K562 (cell line): ENCODE results near the gene NBDY. TPM values are rescaled to one million over a fixed set of nuclear protein-coding genes. Genes with fewer than 3 reads are reported as not detected.
"Not testable (repeated sequence)": the region's sequence is repeated elsewhere in the genome, so short reads cannot be mapped to it uniquely, and the experiment has no call there.

ENCODE experiments used
- ATAC-seq: fragments of 200-7000 bp; cut with Tn5 transposase; 3 replicates; pipeline ENCODE4 v1.9.1; 2020; ENCODE audit warnings: moderate library complexity
- BruUV-seq: library from RNA; stranded (reverse); fragments of 400-500 nt; replicated peaks from 2 replicates; lab custom pipeline; 2021; lab: Mats Ljungman, UMichigan
- CTCF ChIA-PET: fragments of 300-600 bp; formaldehyde crosslinking; extraction: SDS; loops from one replicate; lab custom pipeline; 2021; ENCODE audit warnings: low intra/inter-chr PET ratio; lab: Yijun Ruan, JAX
- POLR2A ChIA-PET: fragments of 300-600, 350-650 bp; sonication (Branson Sonifier 250); formaldehyde crosslinking; extraction: SDS; loops from one replicate; lab custom pipeline; 2021; ENCODE audit warnings: antibody characterized with exemption, inconsistent platforms; lab: Yijun Ruan, JAX
- DNase-seq, 4 experiments: peaks; one replicate each; pipeline versions ENCODE4 v3.0.0 to v3.0.0-alpha.2; 2011 to 2018; ENCODE audit warnings: low spot score in 3 of 4, mixed read lengths in 3 of 4; ENCODE audit errors: extremely low read depth in 1 of 4
- FAIRE-seq: peaks from 2 replicates; lab custom pipeline; 2011; peaks lifted over from hg19 to GRCh38; lab: Jason Lieb, UNC
- H2AFZ ChIP-seq: 2 replicates; pipeline ENCODE4 v1.6.0; 2011; ENCODE audit warnings: low read depth, low read length, control low read depth, inconsistent platforms
- H3K27ac ChIP-seq: fragments of 200-600 bp; 3 replicates; pipeline ENCODE4 v1.8.0; 2011; ENCODE audit warnings: low read depth, mild to moderate bottlenecking, control low read depth, inconsistent platforms, low read length, moderate library complexity, mixed read lengths; ENCODE audit errors: extremely low read depth
- H3K27me3 ChIP-seq, 2 experiments: fragments of 300-600 bp in 1 of 2; 2 replicates in 1 of 2; 3 replicates in 1 of 2; pipeline versions ENCODE4 v1.6.0 to v1.8.0; 2011; ENCODE audit warnings: inconsistent platforms in 2 of 2, low read length in 2 of 2, mild to moderate bottlenecking in 1 of 2, mixed read lengths in 1 of 2, moderate library complexity in 1 of 2; ENCODE audit not compliant: control insufficient read depth in 2 of 2, insufficient read depth in 2 of 2
- H3K36me3 ChIP-seq: fragments of 300-600 bp; 3 replicates; pipeline ENCODE4 v1.8.0; 2011; ENCODE audit warnings: mild to moderate bottlenecking, low read length, inconsistent platforms; ENCODE audit not compliant: control insufficient read depth, insufficient read depth
- H3K4me1 ChIP-seq, 2 experiments: fragments of 200-600 bp in 1 of 2; replicated peaks in 1 of 2; 2 replicates in 1 of 2; 3 replicates in 1 of 2; pipeline versions ENCODE4 v1.5.1 to v1.8.0; 2011; ENCODE audit warnings: inconsistent platforms in 2 of 2, low read length in 2 of 2, mild to moderate bottlenecking in 1 of 2, mixed read lengths in 1 of 2, moderate library complexity in 1 of 2; ENCODE audit not compliant: control insufficient read depth in 2 of 2, insufficient read depth in 2 of 2
- H3K4me2 ChIP-seq: 2 replicates; pipeline ENCODE4 v1.6.1; 2011; ENCODE audit warnings: low read length, control low read depth, inconsistent platforms, mixed read lengths; ENCODE audit not compliant: insufficient read depth
- H3K4me3 ChIP-seq: fragments of 200-600 bp; sonication (generic), shearing (Covaris generic); 2 replicates; pipeline ENCODE4 v1.5.1; 2016; ENCODE audit warnings: control low read depth, inconsistent platforms
- H3K79me2 ChIP-seq: fragments of 200-600 bp; 3 replicates; pipeline ENCODE4 v1.8.0; 2011; ENCODE audit warnings: low read length, inconsistent platforms; ENCODE audit not compliant: control insufficient read depth, insufficient read depth
- H3K9ac ChIP-seq, 2 experiments: 2 replicates each; pipeline versions ENCODE4 v1.6.0 to v1.6.1; 2011; ENCODE audit warnings: low read depth in 2 of 2, low read length in 2 of 2, control low read depth in 1 of 2, inconsistent platforms in 1 of 2, mild to moderate bottlenecking in 1 of 2, mixed read lengths in 1 of 2; ENCODE audit not compliant: insufficient read depth in 1 of 2
- H3K9me1 ChIP-seq: one replicate; pipeline ENCODE4 v1.6.0; 2011; ENCODE audit warnings: inconsistent platforms, mild to moderate bottlenecking, low read length, moderate library complexity; ENCODE audit not compliant: control insufficient read depth, insufficient read depth
- H3K9me3 ChIP-seq: replicated peaks from 2 replicates; pipeline ENCODE4 v1.5.1; 2011; ENCODE audit warnings: low read depth, low read length, inconsistent platforms; ENCODE audit not compliant: control insufficient read depth, insufficient read depth
- H4K20me1 ChIP-seq: replicated peaks from 2 replicates; pipeline ENCODE4 v1.6.1; 2011; ENCODE audit warnings: low read length, inconsistent platforms, mixed read lengths; ENCODE audit not compliant: control insufficient read depth, insufficient read depth
- BACH1 ChIP-seq: fragments of 200-800 bp; sonication (Bioruptor generic); IDR thresholded peaks from 2 replicates; pipeline ENCODE4 v1.6.1; 2016; ENCODE audit warnings: missing genetic modification characterization, missing compliant biosample characterization
- FOSL1 ChIP-seq: fragments of 200-800 bp; sonication (Bioruptor generic); conservative IDR thresholded peaks from 2 replicates; pipeline ENCODE4 v1.6.1; 2016; ENCODE audit warnings: missing genetic modification characterization, missing compliant biosample characterization
- HDAC1 ChIP-seq, 2 experiments: fragments of 450-650 bp; IDR thresholded peaks; 2 replicates each; pipeline ENCODE4 v1.6.1; 2016 to 2017; ENCODE audit warnings: inconsistent platforms in 1 of 2, mild to moderate bottlenecking in 1 of 2, moderate library complexity in 1 of 2
- IRF1 ChIP-seq: sonication (generic); formaldehyde crosslinking; IDR thresholded peaks from 2 replicates; pipeline ENCODE4 v1.8.0; 2022; ENCODE audit warnings: missing genetic modification reagents, mild to moderate bottlenecking, borderline replicate concordance
- NFE2 ChIP-seq: IDR thresholded peaks from 2 replicates; pipeline ENCODE4 v1.6.1; 2014; ENCODE audit warnings: antibody characterized with exemption, low read depth
- NFRKB ChIP-seq: fragments of 450-650 bp; IDR thresholded peaks from 2 replicates; pipeline ENCODE4 v1.6.1; 2016; ENCODE audit warnings: low read depth
- OTX1 ChIP-seq: fragments of 450-650 bp; formaldehyde crosslinking; IDR thresholded peaks from 2 replicates; pipeline ENCODE4 v1.4.0; 2022; ENCODE audit warnings: mild to moderate bottlenecking
- POLR2G ChIP-seq: fragments of 200-400 bp; formaldehyde crosslinking; IDR thresholded peaks from 2 replicates; pipeline ENCODE4 v1.6.1; 2017; ENCODE audit warnings: low read depth, mild to moderate bottlenecking, antibody characterized with exemption, low read length, moderate library complexity
- SMARCB1 ChIP-seq: IDR thresholded peaks from 2 replicates; pipeline ENCODE4 v1.6.1; 2011; ENCODE audit warnings: improper control_type of control experiment, low read depth; ENCODE audit not compliant: insufficient read length
- SNRNP70 ChIP-seq: fragments of 200-400 bp; formaldehyde crosslinking; optimal IDR thresholded peaks from 2 replicates; pipeline ENCODE3; 2017; ENCODE audit warnings: low read depth, low read length
- ZNF146 ChIP-seq: IDR thresholded peaks from one replicate; pipeline ENCODE4 v1.6.1; 2018; ENCODE audit warnings: missing compliant biosample characterization; ENCODE audit not compliant: unreplicated experiment
- ZNF165 ChIP-seq: fragments of 250-450 bp; sonication (Bioruptor Pico); IDR thresholded peaks from 2 replicates; pipeline ENCODE4 v1.4.0; 2020; ENCODE audit warnings: borderline replicate concordance
- ZNF174 ChIP-seq: fragments of 250-450 bp; sonication (Bioruptor Pico); IDR thresholded peaks from 2 replicates; pipeline ENCODE4 v1.4.0; 2020; ENCODE audit warnings: mild to moderate bottlenecking
- ZNF512 ChIP-seq: IDR thresholded peaks from 2 replicates; pipeline ENCODE4 v1.6.1; 2016; ENCODE audit warnings: missing genetic modification characterization, missing compliant biosample characterization
- ZNF780A ChIP-seq: fragments of 250-450 bp; sonication (Bioruptor Pico); IDR thresholded peaks from 2 replicates; pipeline ENCODE4 v1.5.0; 2021; ENCODE audit warnings: mild to moderate bottlenecking
- WGBS: fragments of 100-300 bp; shearing (Covaris generic); methylation state at CpG from one replicate; pipeline ENCODE4 v1.1.6; 2016; ENCODE audit warnings: low coverage, mixed read lengths; ENCODE audit not compliant: insufficient coverage; ENCODE audit errors: missing lambda C conversion rate; 5-methylcytosine and 5-hydroxymethylcytosine counted together
- in situ Hi-C: fragments of 300-500 bp; cut with MboI; formaldehyde crosslinking; loops from 4 replicates; pipeline ENCODE4 v1.15.0; 2018; ENCODE audit warnings: inconsistent platforms, mixed read lengths
- intact Hi-C: fragments of 100-400 bp; cut with micrococcal nuclease; formaldehyde crosslinking; loops from 2 replicates; pipeline ENCODE4 v1.14.2; 2022
- polyA plus RNA-seq, 8 experiments: library from polyadenylated mRNA; depleted of rRNA in 4 of 8; stranded (reverse) in 5 of 8; unstranded in 3 of 8; fragments of >200 nt; fragmentation: Nextera tagmentation in 2 of 8; fragmentation: Illumina TruSeq in 1 of 8; extraction: Ambion mirVana in 2 of 8; extraction: Trizol in 1 of 8; gene quantifications; 2 replicates each; pipeline versions ENCODE4 v1.2.1 to v1.2.3, GENCODE V29; 2011 to 2014; ENCODE audit warnings: inconsistent platforms in 1 of 8, missing spikeins in 1 of 8
- total RNA-seq, 7 experiments: library from RNA; depleted of rRNA in 6 of 7; stranded (reverse); fragments of >200 nt in 6 of 7; fragmentation: Illumina TruSeq in 2 of 7; extraction: Trizol in 2 of 7; gene quantifications; 2 replicates each; pipeline versions ENCODE4 v1.2.1 to v1.2.3, GENCODE V29; 2011 to 2021; ENCODE audit warnings: low replicate concordance in 1 of 7

NBDY gene
- total and polyA plus RNA-seq, 9 of the 15 experiments (the other 6 are each of a cell fraction or from before 2014, with no cell fraction given) = 1.00 to 24.7 (median 7.0) TPM

- H3K9me3 ChIP-seq, POLR2A ChIA-PET, H3K9me1 ChIP-seq, in situ Hi-C loops, H3K27ac ChIP-seq, ATAC-seq, BruUV-seq, FAIRE-seq, H3K4me2 ChIP-seq, DNase-seq, H3K27me3 ChIP-seq, H3K4me1 ChIP-seq, H3K9ac ChIP-seq, H3K4me3 ChIP-seq, H2AFZ ChIP-seq, intact Hi-C loops, H3K79me2 ChIP-seq, H4K20me1 ChIP-seq, H3K36me3 ChIP-seq, CTCF ChIA-PET: not testable (repeated sequence)
- WGBS = 25% methylated on average over 2 of the region's 2 CpGs
Measured at GRCh38 chrX:56806176-56806575, 77.1 kb downstream of the NBDY start.

- CTCF ChIA-PET = no interaction called here
- WGBS = 30% methylated on average over 3 of the region's 5 CpGs
- Histone ChIP-seq H3K9ac (no peak overlapping the region), H3K36me3 (no peaks in the 10 kb centered on the region), H3K4me3 (no peak overlapping the region), H3K27me3 (no peaks in the 10 kb centered on the region), H3K79me2 (no peaks in the 10 kb centered on the region), H3K4me2 (no peak overlapping the region), H3K9me1 (no peaks in the 10 kb centered on the region), H3K27ac (no peak overlapping the region), H4K20me1 (no peaks in the 10 kb centered on the region), H2AFZ (no peak overlapping the region), H3K9me3 (no peaks in the 10 kb centered on the region), H3K4me1 (peaks cover 0 to 4% of the 10 kb centered on the region in 2 experiments; a peak in 2 of 5 replicates)
- FAIRE-seq = no peak
- POLR2A ChIA-PET = no interaction called here
- no peak for TF ChIP-seq FOSL1 (tag)
- TF ChIP-seq OTX1 (CRISPR knock-in tag) = no peak
- no peak for TF ChIP-seq ZNF174 (CRISPR knock-in tag)
- no peak for TF ChIP-seq POLR2G
- TF ChIP-seq IRF1 (CRISPR knock-in tag) = no peak
- TF ChIP-seq NFE2 = no peak
- TF ChIP-seq ZNF512 (tag) = no peak
- TF ChIP-seq ZNF165 (CRISPR knock-in tag) = no peak
- no peak for TF ChIP-seq ZNF146 (CRISPR knock-in tag)
- TF ChIP-seq SMARCB1 = no peak
- no peak for TF ChIP-seq BACH1
- TF ChIP-seq ZNF780A = no peak
- TF ChIP-seq NFRKB = no peak
- TF ChIP-seq HDAC1 (IDR thresholded peaks at IDR 0.05) = no peak
- no peak for TF ChIP-seq SNRNP70
- no peak for ATAC-seq
- BruUV-seq = no TSS peak
- in situ Hi-C loops (no loop called here), intact Hi-C loops (no loop called here)
- no peak for DNase-seq
Measured at GRCh38 chrX:56811599-56811998, 82.6 kb downstream of the NBDY start.
